NCI-H1417 (cell line): ENCODE data around the gene RAB30.

Experiments used
- DNase-seq, 3 experiments: peaks; one replicate each; lab custom pipeline; 2025; lab: John Stamatoyannopoulos, UW

Gene RAB30

GRCh38 chr11:83070731-83071566 is 748 bp downstream of the RAB30 start:
- peak in 2 of 3 experiments; percentile 51 to 74 for DNase-seq

- peak in 1 of 3 experiments; percentile 55 for DNase-seq
These were observed 1.5 kb downstream of the RAB30 start for GRCh38 chr11:83070044-83070701.

DNA sequence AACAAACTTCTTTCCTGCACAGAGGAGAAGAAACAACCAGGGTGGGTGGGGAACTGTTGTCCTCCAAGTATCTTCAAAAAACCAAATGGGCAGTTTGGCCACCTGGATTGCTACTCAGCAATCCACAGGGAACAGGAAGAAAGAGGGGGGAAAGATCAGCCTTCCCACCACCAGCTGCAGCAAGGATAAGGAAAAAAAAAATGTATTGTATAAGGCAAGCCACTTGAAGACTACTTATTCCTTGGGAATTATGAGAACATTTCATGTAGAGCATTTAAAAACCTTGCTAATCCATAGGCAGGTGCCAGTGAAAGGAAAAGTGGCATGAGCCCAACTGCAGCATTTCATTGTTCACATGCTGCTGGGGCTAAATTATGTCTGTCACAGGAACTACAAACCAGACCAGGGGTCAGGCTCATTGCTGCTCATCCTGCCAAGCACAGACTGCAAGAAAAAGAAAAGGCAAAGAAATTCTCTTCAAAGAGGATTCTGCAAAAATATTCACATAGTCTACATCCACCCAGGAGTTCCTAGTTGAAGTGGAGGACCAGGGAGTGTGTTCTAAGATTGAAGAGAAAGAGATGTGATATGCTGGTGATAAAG is 2.2 kb downstream of the RAB30 start:
- DNase-seq, result peak; percentile 37 to 63 (median 47)

DNA sequence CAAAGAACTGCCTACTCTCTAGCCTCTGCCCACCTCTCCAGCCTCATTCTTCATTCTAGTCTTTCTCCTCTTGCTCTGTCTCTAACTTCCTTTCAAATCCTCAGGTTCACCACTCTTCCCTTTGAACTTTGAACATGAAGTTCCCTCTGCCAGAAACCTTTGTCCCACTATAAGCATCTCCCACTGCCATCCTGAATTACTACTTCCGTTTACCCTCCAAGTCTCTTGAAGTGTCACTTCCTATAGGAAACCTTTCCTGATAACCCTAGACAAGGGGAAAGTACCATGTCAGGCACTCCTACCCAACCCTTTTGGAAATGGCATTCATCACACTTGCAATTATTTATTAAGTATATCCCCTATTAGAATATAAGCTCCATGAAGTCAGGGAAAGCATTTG is 3.1 kb downstream of the RAB30 start:
- no peak for DNase-seq

DNA sequence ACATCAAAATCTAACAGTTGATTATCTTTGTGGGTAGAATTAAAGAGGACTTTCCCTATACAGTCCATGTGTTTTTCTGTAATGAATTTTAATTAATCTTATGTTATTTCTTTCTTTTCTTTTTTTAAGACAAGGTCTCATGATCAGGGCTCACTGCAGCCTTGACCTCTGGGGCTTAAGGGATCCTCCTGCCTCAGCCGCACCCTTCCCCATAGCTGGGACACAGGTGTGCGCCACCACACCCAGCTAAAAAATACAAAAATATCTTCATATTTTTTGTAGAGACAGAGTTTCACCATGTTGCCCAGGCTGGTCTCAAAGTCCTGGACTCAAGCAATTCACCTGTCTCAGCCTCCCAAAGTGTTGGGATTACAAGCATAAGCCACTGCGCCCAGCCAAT is 7.7 kb downstream of the RAB30 start:
- no peak for DNase-seq

DNA sequence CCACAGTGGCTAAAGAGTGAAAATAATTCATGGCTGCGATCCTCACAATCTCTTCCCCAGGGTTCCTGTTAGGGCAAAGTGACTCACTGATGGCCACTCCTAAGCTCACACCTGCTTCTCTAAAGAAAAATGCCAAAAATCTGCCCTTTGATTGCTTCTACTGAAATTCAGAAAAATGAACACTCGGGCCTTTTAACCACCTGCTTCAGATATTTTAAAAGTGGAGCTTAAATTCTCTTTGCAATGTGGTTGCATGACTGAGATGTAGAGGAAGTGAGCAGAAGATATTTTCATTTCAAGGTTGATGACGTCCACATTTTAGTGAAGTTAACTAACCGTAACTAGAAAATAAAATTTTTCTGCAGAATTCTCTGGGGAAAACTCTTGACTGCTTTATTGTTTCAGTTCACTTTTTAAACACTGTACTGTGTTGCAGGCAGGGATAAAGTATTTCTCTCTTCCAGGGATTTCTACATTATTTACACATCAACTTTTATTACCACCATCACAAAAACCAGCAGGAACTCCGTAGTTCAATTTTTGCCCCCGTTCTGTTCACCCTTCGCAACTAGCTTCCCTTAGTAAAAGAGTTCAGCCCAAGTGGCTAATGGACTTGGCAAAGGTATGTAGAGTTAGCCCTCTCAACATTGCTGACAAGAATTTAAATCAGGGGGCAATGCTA is 8.5 kb downstream of the RAB30 start:
- peak in 1 of 3 experiments; percentile 45 for DNase-seq

DNA sequence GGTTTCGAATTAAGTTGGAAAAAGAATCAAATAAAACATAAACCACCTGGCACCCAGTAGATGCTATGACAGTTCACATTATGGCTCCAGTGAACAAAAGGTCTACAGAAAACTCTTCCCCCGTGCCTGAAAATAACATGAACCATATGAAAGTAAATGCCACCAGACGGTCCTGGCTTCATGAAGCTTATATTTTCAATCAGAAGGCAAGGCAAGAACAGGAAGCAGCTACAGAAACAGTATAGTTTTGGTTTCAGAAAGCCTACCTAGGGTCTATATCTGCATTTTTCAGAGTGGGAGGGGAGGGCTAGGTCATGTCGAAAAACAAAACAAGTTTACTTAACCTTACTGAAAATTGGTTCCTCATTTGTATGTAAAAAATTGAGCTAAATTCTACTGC is 9.8 kb downstream of the RAB30 start:
- no peak for DNase-seq

GRCh38 chr11:83060965-83061364 is 10.7 kb downstream of the RAB30 start:
- no peak for DNase-seq

- no peak for DNase-seq
These were observed 14.0 kb downstream of the RAB30 start for GRCh38 chr11:83057721-83058120.

- DNase-seq, result no peak
These were observed 15.1 kb downstream of the RAB30 start for GRCh38 chr11:83056611-83057010.

GRCh38 chr11:83056204-83056603 is 15.5 kb downstream of the RAB30 start:
- no peak for DNase-seq

DNA sequence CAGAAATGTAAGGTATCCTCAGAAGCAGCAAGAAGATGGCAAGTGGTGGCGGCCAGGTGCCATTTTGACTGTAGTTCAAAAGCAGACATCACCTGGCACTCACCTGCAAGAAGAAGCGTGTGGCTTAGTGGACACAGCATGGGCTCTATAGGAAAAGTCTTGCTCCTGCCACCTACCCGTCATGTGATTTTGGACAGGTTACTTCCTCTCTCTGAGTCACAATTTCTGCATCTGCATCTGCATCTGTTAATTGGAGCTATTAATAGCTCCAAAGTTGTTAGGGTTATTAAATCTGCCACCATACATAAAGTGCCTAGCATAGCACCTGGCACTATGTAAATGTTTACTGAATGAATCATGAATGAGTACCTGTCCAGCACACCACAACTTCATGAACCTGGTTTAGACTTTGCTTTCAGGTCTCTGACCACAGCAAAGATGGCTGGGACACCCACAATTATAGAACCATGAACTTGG is 16.8 kb downstream of the RAB30 start:
- DNase-seq, result peak in 2 of 3 experiments; percentile 80 to 96

DNA sequence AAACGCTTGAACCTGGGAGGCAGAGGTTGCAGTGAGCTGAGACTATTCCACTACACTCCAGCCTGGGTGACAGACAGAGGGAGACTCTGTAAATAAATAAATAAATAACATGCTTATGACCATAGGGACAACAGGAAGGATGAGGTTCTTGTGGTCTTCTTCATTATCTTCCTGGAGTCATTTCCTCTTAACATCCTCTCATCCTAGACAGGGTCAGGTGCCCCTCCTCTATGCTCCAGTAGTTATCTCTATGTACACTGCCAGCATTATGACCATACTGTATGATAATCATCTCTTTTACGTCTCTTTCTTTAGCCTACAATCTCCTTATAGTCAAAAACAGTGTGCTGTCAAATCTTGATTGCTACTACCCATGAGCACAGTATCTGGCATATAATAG is 17.7 kb downstream of the RAB30 start:
- DNase-seq, result no peak

GRCh38 chr11:83051760-83052671 is 19.7 kb downstream of the RAB30 start:
- peak in 1 of 3 experiments; percentile 28 for DNase-seq

DNA sequence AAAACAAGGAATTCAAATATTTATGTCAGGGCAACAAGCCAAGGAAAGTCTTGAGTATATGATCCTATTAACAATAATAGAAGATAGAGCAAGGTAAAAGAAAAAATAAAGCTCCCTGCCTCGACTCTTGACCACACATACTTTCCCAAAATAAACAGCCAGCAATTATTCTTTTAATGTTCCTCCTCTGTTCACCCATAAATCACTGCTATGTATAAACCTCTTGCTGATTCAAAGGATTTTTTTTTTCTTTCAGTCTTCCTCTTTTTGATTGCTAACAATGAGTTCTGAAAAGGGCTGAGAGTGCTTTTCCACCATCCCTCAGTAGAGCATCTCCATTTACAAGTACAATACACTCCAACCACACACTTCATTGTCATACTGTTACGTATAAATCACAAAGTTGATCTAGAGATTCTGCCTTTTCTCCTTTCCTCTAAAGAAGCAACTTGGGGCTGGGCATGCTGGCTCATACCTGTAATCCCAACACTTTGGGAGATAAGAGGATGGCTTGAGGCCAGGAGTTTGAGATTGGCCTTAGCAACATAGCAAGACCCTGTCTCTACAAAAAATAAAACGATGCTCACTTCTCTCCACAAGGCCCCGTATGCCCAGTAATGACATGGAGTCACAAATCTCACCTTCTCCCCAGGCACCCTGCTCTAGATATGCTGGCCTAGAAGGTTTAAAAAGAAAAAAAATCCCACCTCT is 24.0 kb downstream of the RAB30 start:
- peak; percentile 70 to 88 (median 84) for DNase-seq

DNA sequence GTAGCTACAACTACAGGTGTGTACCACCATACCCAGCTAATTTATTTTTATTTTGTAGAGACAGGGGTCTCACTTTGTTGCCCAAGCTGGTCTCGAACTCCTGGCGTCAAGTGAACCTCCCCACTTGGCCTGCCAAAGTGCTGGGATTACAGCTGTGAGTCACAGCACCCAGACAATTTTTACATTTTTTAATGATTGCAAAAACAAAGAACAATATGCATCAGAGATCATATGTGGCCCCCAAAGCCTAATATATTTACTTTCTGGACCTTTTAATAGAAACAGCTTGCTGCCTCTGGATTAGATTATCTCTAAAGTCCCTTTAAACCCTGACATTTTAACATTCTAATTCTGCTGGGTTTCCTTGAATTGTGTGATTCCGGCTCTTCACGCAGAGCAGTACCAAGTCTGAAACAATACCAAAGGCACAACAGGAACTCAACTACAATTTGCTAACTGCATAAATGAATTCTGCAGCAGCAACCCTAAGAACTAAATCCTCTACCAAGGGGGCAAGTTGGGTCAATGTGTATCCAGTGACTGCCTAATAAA is 25.0 kb downstream of the RAB30 start:
- no peak for DNase-seq

DNA sequence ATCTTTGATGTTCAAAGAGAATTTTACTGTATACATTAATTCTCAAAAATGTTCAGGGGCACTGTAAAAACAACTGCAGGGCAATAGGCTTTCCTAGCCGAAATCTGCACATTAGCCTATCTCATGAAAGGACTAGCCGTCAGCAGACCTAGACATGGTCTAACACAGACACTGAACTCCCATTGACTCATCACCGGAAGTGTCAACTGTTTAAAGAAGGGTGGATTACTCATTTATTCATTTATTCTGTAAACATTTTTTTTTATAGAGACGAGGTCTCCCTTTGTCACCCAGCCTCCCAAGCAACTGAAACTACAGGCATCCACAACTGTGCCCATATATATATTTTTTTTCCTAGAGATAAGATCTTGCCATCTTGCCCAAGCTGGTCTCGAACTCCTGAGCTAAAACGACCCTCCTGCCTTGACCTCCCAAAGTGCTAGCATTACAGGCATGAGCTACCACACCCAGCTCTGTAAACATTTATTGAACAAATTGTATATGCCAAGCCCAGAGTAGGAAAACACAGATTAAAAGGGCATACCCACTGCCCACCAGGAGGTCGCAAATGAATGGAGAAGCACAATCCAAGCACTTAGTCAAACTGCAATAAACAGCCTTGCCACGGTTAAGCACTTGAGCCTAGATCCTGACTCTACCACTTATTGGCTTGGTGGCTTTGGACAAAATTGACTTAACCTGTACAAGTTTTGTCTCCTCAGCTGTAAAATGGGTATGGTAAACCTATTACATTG is 26.6 kb downstream of the RAB30 start:
- peak; percentile 33 to 73 (median 53) for DNase-seq

DNA sequence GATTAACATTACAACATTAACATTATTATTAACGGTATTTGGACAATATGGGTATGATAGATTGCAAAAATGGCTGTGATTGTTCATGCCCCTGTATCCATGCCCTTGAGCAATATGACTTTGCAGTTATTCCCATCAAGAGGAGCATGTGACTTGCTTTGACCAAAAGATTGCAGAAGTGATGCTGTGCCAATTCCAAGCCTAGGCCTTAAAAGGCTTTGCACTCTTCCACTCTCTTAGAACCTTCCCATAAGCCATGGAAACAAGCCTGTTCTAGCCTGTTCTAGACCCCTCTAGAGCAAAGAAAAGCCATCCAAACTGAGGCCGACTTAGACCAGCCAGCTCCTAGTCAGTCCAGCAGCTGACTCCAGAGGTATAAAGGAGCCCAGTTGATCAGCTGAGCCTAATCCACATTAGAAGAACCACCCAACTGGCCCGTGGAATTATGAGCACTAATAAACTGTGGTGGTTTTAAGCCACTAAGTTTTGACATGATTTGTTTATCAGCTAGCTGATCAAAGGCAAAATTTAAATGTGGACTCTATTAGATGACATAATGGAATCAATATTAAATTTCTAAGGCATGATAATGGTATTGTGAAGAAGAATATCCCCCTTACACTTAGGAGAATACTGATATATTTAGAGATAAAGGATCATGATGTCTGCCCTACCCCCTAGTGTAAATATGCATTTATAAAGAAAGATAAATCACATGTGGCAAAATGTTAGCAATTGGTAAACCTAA is 28.6 kb downstream of the RAB30 start:
- peak in 1 of 3 experiments; percentile 17 for DNase-seq

DNA sequence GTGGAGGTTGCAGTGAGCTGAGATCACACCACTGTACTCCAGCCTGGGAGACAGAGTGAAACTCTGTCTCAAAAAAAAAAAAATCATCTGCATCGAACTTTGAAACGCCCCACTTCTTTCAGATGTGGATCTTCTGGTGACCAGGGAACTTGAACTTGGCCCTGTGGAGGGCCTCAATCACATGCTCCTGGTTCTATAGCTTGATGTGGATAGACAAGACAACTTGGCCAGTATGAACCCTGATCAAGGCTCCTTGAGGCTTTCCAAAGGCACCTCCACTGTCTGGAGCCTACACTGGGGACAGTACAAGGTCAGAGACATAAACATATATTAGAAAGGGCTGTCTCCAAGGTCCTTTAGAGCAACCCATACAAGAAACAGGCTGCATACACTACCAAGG is 30.6 kb downstream of the RAB30 start:
- no peak for DNase-seq
